Mammary microvascular endothelial cell (primary cell): ENCODE data around the gene LPCAT2. TPM values are rescaled to one million over a fixed set of nuclear protein-coding genes. Genes with fewer than 3 reads are reported as not detected.

Experiments
- total RNA-seq: library from RNA; depleted of rRNA; stranded (reverse); fragments of >200 nt; gene quantifications from 2 replicates; pipeline ENCODE4 v1.2.3, GENCODE V29; 2015

LPCAT2 gene
- total RNA-seq, result 21.1 and 26.6 TPM in 2 replicates

DNA sequence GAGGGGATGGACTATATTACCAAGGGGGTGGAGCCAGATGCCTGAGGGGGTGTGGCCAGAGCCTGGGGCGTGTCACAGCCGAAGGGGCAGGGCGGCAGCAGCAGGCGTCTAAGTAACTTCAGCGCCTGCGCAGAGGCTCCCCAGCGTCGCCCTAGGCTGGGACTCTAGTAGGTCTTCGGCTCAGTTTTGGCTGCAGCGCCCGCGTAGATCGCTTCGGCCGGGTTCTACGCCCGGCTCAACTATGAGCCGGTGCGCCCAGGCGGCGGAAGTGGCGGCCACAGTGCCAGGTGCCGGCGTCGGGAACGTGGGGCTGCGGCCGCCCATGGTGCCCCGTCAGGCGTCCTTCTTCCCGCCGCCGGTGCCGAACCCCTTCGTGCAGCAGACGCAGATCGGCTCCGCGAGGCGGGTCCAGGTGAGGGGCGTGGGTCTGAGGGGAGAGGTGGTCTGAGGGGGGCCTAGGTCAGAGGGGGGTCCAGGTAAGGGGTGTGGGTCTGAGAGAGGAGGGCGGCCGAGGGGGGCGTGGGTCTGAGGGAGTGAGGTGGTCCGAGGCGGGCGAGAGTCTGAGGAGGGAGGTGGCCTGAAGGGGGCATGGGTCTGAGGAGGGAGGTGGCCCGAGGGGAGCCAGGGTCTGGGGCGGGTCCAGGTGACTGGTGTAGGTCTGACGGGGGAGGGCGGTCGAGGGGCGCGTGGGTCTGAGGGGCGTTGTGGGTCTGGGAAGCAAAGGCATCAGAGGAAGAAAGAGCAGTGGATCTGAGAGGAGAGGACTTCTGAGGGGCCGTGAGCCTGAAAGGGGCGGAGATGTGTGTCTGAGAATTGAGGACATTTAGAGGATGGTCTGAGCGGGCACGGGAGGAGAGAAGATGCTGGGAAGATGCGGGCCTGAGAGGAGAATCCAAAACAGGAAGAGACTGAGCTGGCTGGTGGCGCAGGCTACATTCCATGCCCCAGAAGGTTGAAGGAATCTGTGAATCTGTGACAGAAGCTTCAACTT, at the start of gene LPCAT2:
LPCAT2 (plus strand) TSS at position 132 of the 991 bp plus-strand sequence; CDS start at position 242, 110 bp downstream.

DNA sequence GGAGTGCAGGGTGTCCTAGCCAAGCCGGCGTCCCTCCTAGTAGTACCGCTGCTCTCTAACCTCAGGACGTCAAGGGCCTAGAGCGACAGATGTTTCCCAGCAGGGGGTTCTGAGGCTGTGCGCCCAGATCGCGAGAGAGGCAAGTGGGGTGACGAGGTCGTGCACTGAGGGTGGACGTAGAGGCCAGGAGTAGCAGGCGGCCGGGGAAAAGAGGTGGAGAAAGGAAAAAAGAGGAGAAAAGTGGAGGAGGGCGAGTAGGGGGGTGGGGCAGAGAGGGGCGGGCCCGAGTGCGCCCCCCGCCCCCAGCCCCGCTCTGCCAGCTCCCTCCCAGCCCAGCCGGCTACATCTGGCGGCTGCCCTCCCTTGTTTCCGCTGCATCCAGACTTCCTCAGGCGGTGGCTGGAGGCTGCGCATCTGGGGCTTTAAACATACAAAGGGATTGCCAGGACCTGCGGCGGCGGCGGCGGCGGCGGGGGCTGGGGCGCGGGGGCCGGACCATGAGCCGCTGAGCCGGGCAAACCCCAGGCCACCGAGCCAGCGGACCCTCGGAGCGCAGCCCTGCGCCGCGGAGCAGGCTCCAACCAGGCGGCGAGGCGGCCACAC, 29.9 kb upstream of the LPCAT2 start, which contains the start of gene MMP2:
MMP2 (plus strand) TSS at position 372 of the 603 bp plus-strand sequence. CDS start 282 bp downstream, outside the sequence.

GRCh38 chr16:55566432-55567175, 57.7 kb downstream of the LPCAT2 start, which contains the start of gene CAPNS2:
TSS of gene CAPNS2 (plus strand) at chr16:55566684. CDS start at chr16:55566757, 73 bp downstream.

Other genes with a start within 250 kb of the LPCAT2 start
- not detected in 2 replicates for gene IRX6, start 184.9 kb upstream of the LPCAT2 start, total RNA-seq
- gene MMP2, start 29.9 kb upstream of the LPCAT2 start, total RNA-seq, result 22.5 and 23.8 TPM in 2 replicates
- not detected in 2 replicates for gene CAPNS2, start 57.6 kb downstream of the LPCAT2 start, total RNA-seq
- gene SLC6A2, start 146.9 kb downstream of the LPCAT2 start, total RNA-seq, result not detected in 2 replicates